ENCODE results near the gene ZNF695. TPM values are rescaled to one million over a fixed set of nuclear protein-coding genes. Genes with fewer than 3 reads are reported as not detected.
A peak's percentile ranks its signal among the peaks of the same experiment; 100 is the strongest.

Gene ZNF695
- total and polyA plus RNA-seq, 2 of the 13 experiments (the other 11 are each of a cell fraction or from before 2014, with no cell fraction given): 2.9 to 11.6 TPM

DNA sequence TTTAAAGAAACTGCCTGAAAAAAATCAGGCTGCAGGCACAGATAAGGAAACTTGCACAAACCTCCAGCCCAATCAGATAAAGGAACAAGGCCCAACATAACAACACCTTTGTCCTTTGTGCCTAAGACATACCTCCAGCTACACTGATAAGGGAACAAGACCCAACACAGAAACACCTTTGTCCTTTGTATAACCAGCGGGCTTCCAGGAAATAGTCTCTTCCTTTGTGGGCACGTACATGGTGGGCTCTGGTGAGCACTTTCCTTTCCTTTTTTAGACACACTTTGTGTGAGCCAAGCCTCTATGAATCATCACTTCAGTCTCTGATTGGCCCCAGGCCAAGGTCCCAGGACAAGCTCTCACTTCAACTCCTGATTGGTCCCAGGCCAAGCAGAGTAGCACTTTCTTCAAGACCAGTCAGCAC is 47.1 kb upstream of the ZNF695 start (continued):
- TF ChIP-seq ZNF83 (CRISPR knock-in tag; IDR thresholded peaks at IDR 0.05; ENCODE audit: borderline replicate concordance) (no peak), ATF7-NPFF (CRISPR knock-in tag; IDR thresholded peaks at IDR 0.05; ENCODE audit: low read depth) (no peak), ZFYVE20 (CRISPR knock-in tag; IDR thresholded peaks at IDR 0.05; ENCODE audit: borderline replicate concordance, low read depth) (no peak), ZMAT5 (CRISPR knock-in tag; IDR thresholded peaks at IDR 0.05; ENCODE audit: borderline replicate concordance, low read depth) (no peak), MAF1 (CRISPR knock-in tag; IDR thresholded peaks at IDR 0.05; ENCODE audit: borderline replicate concordance) (no peak), PLRG1 (conservative IDR thresholded peaks at IDR 0.05) (no peak), ATRX (CRISPR knock-in tag; IDR thresholded peaks at IDR 0.05; ENCODE audit: borderline replicate concordance) (no peak), EP300 (IDR thresholded peaks at IDR 0.05; ENCODE audit: low read depth in 2 of 2, low read length in 2 of 2) (peak in 1 of 2 experiments; percentile 53; a peak in 1 of 4 replicates), EP300 (CRISPR knock-in tag; IDR thresholded peaks at IDR 0.05; ENCODE audit: borderline replicate concordance) (peak; percentile 80; the same call in 1 of the 2 replicates), SMYD3 (CRISPR knock-in tag; IDR thresholded peaks at IDR 0.05) (no peak), ETV5 (CRISPR knock-in tag; IDR thresholded peaks at IDR 0.05; ENCODE audit: borderline replicate concordance) (peak; percentile 63; the same call in 1 of the 2 replicates), RFXANK (CRISPR knock-in tag; IDR thresholded peaks at IDR 0.05) (no peak)
- TF ChIP-seq, protein P1, sequence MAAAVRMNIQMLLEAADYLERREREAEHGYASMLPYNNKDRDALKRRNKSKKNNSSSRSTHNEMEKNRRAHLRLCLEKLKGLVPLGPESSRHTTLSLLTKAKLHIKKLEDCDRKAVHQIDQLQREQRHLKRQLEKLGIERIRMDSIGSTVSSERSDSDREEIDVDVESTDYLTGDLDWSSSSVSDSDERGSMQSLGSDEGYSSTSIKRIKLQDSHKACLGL (CRISPR knock-in tag; IDR thresholded peaks at IDR 0.05): no peak

DNA sequence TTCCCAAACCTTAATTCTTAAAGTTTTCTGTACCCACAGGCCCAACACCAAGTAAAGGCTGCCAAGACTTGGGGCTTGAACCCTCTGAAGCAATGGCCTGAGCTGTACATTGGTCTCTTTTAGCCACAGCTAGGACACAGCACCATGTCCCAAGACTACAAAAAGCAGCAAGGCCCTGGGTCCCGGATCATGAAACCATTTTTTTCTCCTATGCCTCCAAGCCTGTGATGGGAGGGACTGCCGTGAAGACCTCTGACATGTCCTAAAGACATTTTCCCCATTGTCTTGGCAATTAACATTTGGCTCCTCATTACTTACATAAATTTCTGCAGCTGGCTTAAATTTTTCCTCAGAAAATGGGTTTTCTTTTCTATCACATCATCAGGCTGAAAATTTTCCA is 39.8 kb upstream of the ZNF695 start:
- BruUV-seq (replicated peaks): no TSS peak
- Histone ChIP-seq H4K20me1 (ENCODE audit: insufficient read depth, low read length) (no peaks in the 10 kb centered on the region), H3K79me2 (ENCODE audit: insufficient read depth, low read length) (peaks cover 41% of the 10 kb centered on the region), H3K36me3 (replicated peaks in 1 of 2; ENCODE audit: control insufficient read depth in 1 of 2, insufficient read depth in 2 of 2, low read length in 2 of 2) (0 out of 5 replicates have a peak, but pooled peaks cover 0 to 9% of the 10 kb centered on the region in 2 experiments), H3K27ac (ENCODE audit: extremely low read length, insufficient read depth, low read length) (no peak overlapping the region), H3K4me2 (ENCODE audit: low read depth, low read length) (no peak overlapping the region), H3K4me3 (replicated peaks in 1 of 3; ENCODE audit: insufficient read depth in 1 of 3, low read depth in 2 of 3, low read length in 3 of 3) (no peak overlapping the region), H3K9me3 (ENCODE audit: low read length) (peaks cover 91% of the 10 kb centered on the region), H2AFZ (ENCODE audit: low read length) (no peak overlapping the region), H3K9ac (ENCODE audit: insufficient read depth, low read depth, low read length) (no peak overlapping the region), H3K4me1 (ENCODE audit: insufficient read depth, low read length) (no peaks in the 10 kb centered on the region), H3K27me3 (ENCODE audit: control insufficient read depth in 1 of 2, insufficient read depth in 2 of 2, low read length in 2 of 2) (no peaks in the 10 kb centered on the region)
- ATAC-seq (no peak), FAIRE-seq (no peak), DNase-seq (ENCODE audit: low spot score) (no peak)
- intact Hi-C loops (cut with micrococcal nuclease; ENCODE audit: unreplicated experiment): no loop called here
- ChIA-PET CTCF (ENCODE audit: low intra/inter-chr PET ratio, low total read pairs) (no interaction called here), POLR2A (no interaction called here)
- in situ Hi-C loops (cut with HindIII; ENCODE audit: extremely low pct_ligation_motif_present, low pct_unique_long_range_greater_than_20kb): no loop called here
- WGBS (ENCODE audit: low lambda C conversion rate): 53% methylated on average over 2 of the region's 2 CpGs
- TF ChIP-seq POGZ (CRISPR knock-in tag; IDR thresholded peaks at IDR 0.05) (no peak), ZFP82 (CRISPR knock-in tag; IDR thresholded peaks at IDR 0.05; ENCODE audit: borderline replicate concordance) (no peak), ZNF468 (CRISPR knock-in tag; IDR thresholded peaks at IDR 0.05) (no peak), ZSCAN20 (CRISPR knock-in tag; IDR thresholded peaks at IDR 0.05; ENCODE audit: borderline replicate concordance) (no peak), SP4 (CRISPR knock-in tag; IDR thresholded peaks at IDR 0.05) (no peak), SRSF4 (IDR thresholded peaks at IDR 0.05; ENCODE audit: low read depth, low read length, poor library complexity, severe bottlenecking) (no peak), ZNF558 (CRISPR knock-in tag; IDR thresholded peaks at IDR 0.05; ENCODE audit: borderline replicate concordance) (no peak), SMAD1 (CRISPR knock-in tag; IDR thresholded peaks at IDR 0.05; ENCODE audit: borderline replicate concordance, low read depth) (no peak)
- TF ChIP-seq, protein P2, sequence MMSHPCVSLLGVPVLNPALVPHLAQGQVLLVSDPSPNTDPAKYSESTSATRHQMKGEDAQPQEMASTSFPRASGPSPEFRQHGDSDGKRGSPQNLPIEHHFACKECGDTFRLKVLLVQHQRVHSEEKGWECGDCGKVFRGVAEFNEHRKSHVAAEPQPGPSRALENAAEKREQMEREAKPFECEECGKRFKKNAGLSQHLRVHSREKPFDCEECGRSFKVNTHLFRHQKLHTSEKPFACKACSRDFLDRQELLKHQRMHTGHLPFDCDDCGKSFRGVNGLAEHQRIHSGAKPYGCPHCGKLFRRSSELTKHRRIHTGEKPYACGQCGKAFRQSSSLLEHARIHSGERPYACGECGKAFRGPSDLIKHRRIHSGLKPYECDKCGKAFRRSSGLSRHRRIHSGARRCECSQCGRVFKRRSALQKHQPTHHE (CRISPR knock-in tag; IDR thresholded peaks at IDR 0.05; ENCODE audit: borderline replicate concordance): no peak
- TF ChIP-seq, protein P3, sequence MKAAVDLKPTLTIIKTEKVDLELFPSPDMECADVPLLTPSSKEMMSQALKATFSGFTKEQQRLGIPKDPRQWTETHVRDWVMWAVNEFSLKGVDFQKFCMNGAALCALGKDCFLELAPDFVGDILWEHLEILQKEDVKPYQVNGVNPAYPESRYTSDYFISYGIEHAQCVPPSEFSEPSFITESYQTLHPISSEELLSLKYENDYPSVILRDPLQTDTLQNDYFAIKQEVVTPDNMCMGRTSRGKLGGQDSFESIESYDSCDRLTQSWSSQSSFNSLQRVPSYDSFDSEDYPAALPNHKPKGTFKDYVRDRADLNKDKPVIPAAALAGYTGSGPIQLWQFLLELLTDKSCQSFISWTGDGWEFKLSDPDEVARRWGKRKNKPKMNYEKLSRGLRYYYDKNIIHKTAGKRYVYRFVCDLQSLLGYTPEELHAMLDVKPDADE (CRISPR knock-in tag; IDR thresholded peaks at IDR 0.05): no peak

Measured in HepG2 (cell line).